Skin epidermis (tissue), 12 donors: Measurements from ENCODE around the gene ULK4.
"Not testable (repeated sequence)": the region's sequence is repeated elsewhere in the genome, so short reads cannot be mapped to it uniquely, and the experiment has no call there.

ENCODE experiments used
- H3K27ac ChIP-seq, 21 experiments: fragments of 200-600 bp; sonication (generic) in 11 of 21; one replicate each; pipeline ENCODE4 v1.5.0; 2020; ENCODE audit warnings: mild to moderate bottlenecking in 3 of 21, inconsistent platforms in 2 of 21, moderate library complexity in 2 of 21
- H3K4me3 ChIP-seq, 7 experiments: fragments of 200-600 bp; sonication (generic) in 2 of 7; one replicate each; pipeline ENCODE4 v1.5.0; 2020; ENCODE audit warnings: inconsistent platforms in 2 of 7, mild to moderate bottlenecking in 2 of 7, moderate library complexity in 1 of 7

ULK4 gene

DNA sequence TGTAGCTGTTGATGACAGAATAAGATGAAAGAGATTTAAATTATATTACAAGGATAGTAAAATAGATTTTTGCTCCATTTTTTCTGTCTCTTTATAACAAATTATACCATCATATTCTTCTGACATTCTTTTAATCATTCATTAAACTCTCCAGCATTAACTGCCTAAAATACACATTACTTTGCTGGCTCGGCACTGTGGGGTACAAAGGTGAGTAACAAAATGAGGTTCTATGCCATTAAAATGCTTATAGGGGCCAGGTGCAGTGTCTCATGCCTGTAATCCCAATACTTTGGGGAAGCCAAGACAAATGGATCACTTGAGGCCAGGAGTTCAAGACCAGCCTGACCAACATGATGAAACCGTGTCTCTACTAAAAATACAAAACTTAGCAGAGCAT is 81.5 kb downstream of the ULK4 start:
- Histone ChIP-seq H3K27ac (no peak overlapping the region), H3K4me3 (no peak overlapping the region)

DNA sequence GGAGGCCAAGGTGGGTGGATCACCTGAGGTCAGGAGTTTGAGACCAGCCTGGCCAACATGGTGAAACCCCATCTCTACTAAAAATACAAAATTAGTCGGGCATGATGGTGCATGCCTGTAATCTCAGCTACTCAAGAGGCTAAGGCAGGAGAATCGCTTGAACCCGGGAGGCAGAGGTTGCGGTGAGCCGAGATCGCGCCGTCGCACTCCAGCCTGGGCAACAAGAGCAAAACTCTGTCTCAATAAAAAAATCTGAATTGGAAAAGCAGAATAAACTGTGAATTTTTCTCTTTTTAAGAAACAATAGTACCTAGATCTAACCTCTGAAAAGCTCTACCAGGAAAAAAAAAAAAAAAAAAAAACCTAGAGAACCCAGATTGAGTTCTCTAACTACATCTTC is 84.2 kb downstream of the ULK4 start:
- not testable (repeated sequence) for H3K27ac ChIP-seq, H3K4me3 ChIP-seq

DNA sequence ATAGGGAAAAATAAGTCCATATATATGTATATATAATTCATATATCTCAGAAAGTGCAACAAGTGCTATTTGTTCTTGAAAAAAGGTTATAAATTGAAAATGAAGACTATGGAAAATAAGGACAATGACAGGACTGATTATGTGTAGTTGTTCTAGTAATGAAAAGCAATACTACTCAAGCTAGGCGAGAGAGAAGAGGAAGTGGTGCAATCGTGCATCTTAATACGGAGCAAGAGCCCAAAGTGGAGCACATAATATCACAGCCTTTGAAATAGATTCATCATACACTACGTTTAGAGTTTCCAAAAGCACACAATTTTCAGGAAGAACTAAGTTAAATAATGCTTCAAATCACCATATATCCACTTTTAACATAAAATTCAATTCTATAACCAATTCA is 87.9 kb downstream of the ULK4 start:
- Histone ChIP-seq H3K27ac (no peak overlapping the region), H3K4me3 (no peak overlapping the region)

DNA sequence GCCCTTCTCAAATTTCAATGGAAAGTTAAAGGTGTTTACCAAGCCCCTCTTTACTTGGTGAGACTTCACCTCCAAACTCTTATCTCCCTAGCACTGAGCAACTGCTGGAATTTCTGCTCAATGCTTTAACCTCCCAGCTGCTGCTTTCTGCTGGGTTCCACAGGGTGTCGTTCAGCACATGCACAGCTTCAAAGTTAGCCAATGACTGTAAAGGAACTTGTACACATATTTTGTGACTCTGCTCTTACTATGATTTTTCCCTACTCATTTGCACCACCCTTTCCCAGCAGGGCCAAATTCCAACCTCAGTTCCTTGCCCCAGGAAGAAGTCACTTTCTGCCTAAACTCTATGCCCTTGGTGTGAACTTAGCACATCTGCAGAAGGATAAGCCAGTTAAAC is 89.7 kb downstream of the ULK4 start:
- H3K27ac ChIP-seq, result no peak overlapping the region
- no peak overlapping the region for H3K4me3 ChIP-seq

DNA sequence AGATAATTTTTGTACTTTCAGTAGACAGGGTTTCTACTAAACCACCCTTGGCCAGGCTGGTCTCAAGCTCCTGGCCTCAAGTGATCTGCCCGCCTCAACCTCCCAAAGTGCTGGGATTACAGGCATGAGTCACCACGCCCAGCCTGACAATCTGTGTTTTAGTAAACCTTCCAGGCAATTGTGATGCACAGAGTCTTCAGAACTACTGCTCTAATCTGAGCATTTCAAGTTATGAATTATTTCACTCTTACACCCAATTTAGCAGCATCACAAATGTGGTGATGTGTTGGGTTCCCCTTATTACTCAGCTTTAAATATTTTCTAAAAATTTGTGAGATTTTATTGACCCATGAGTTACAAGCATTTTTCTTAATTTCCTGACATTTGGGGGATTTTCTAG is 94.4 kb downstream of the ULK4 start:
- Histone ChIP-seq H3K27ac (no peak overlapping the region), H3K4me3 (no peak overlapping the region)

DNA sequence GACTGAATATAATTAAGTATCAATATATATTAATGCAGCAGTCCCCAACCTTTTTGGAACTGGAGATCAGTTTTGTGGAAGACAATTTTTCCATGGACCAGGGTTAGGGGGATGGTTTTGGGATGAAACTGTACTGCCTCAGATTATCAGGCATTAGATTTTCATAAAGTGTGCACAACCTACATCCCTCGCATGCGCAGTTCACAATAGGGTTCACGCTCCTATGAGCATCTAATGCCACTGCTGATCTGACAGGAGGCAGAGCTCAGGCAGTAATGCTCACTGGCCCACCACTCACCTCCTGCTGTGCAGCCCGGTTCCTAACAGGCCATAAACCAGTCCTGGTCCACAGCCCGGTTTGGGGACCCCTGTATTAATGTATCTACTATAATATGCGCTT is 95.6 kb downstream of the ULK4 start:
- Histone ChIP-seq H3K4me3 (no peak overlapping the region), H3K27ac (no peak overlapping the region)

DNA sequence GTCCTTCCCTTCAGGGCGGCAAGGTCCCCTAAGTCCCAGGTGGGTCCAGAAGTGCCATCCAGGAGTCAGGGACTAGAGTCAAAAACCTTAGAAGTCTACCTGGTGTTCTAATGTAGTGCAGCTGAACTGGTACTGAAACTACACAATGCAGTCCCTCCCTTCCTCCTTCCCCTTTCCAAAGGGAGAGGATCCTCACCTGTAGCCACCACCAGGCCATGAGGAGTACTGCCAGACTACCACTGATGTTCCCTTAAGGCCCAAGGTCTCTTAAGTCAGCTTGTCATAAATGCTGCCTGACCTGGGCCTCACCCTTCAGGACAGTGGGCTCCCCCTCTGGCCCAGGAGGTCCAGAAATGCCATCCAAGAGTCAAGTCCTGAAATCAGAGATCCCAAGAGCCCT is 98.9 kb downstream of the ULK4 start:
- Histone ChIP-seq H3K27ac (no peak overlapping the region), H3K4me3 (no peak overlapping the region)

DNA sequence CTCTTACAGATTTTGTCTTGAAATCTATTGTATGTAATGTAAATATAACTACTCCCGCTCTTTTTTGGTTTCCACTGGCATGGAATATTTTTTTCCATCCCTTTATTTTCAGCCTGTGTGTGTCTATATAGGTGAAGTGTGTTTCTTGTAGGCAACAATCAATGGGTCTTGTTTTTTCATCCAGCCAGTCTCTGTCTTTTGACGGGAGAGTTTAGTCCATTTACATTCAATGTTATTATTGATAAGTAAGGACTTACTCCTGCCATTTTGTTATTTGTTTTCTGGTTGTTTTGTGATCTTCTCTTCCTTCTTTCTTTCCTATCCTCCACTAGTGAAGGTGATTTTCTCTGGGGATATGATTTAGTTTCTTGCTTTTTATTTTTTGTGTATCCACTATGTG is 101.4 kb downstream of the ULK4 start:
- not testable (repeated sequence) for H3K4me3 ChIP-seq, H3K27ac ChIP-seq

DNA sequence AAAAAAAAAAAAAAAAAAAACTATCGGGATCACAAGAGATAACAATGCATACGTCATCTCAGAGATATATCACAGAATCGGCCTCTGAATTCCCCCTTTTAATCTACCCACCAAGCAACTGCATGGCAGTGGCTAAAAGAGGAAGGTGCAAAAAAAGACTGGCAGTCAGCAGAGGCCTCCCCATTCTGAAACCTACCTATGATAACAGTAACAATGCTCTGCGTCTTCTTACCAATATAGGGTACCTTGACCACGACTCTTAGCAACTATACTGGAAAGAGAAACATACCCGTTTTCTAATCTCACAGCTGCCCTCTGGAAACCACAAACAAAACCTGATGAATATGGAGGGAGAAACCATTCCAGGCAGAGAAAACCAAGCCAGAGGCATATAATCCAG is 106.9 kb downstream of the ULK4 start:
- Histone ChIP-seq H3K4me3 (no peak overlapping the region), H3K27ac (no peak overlapping the region)

DNA sequence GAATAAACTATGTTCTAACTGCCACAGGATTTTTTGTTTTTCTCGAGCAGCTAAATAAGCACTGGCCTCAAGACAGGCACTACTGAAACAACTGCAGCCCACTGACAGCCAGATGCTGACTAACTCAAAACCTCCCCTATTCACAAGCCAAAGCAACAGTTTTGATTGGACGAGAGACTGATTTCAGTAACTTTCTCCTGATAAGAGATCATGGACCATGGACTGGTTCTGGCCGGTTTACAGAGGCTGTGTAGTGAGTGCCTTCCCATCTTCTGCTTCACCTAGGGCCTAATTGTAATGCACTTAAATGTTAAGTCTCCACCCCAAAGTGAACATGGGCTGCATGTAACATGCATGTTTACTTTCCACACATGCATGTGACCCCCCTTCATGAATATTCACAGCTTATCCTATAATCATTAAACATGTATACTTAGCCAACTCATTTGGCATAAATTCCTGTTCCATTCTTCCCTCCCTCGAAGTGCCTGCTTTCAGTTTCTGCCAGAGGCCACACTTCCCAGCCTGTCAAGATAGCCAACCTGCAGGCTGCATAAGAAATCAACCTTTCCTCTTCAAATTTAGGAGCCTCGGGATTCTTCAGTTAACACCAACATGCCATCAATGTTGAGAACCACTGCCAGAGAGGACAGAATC is 108.2 kb downstream of the ULK4 start:
- Histone ChIP-seq H3K4me3 (no peak overlapping the region), H3K27ac (no peak overlapping the region)

DNA sequence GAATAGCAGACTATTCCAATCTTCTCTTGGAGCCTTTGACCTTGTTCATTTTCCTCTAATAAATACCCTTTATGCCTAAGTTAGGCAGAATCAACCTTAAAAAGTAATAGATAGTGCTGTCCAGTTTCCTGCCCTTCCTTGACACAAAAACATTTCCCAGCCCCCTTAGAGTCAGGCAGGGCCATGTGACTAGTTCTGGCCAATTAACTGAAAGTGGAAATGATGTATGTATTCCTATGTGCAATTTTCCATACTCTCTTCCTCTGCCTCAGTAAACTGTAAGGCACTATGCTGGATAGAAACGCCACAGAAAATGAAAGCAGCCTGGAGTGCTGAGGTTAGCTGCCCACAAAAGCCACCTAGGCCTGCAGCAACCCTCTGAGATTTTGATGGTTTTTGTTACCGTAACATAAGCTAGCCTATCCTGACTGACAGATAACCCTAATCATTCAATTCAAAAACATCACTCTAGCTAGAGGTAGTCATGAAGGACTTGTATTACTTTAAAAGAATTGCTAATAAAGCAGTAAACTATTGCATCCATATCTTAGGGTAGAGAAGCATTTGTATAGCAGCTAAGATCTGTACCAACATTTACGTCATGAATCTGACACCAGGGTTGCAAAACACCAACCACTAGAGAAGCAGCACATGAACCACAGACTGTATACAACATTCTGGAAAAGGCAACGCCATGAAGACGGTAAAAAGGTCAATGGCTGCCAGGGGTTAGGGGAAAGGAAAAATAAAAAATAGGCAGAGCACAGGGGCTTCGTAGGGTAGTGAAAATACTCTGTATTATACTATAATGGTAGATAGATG is 112.9 kb downstream of the ULK4 start:
- no peak overlapping the region for H3K4me3 ChIP-seq

DNA sequence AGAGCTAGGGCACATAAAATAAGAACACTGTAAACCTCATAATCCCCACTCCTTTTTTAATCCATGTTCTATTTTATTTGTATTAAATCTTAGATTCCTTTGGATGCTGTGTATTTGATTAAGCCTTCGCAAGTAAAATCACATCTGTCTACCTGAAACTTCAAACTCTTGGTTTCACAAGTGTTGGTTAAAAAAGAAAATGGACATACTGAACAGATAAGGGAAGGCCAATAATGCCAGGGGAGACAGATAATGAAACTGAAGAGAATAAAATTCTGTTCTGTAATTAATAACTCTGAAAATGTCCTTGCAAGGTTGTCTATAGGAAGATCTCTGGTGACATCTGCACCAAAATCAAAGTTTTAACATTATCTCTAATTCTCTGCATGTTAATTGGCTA is 114.2 kb downstream of the ULK4 start:
- Histone ChIP-seq H3K27ac (no peak overlapping the region), H3K4me3 (no peak overlapping the region)

More for the DNA sequence above, 112.9 kb downstream of the ULK4 start:
- H3K27ac ChIP-seq, result no peak overlapping the region

DNA sequence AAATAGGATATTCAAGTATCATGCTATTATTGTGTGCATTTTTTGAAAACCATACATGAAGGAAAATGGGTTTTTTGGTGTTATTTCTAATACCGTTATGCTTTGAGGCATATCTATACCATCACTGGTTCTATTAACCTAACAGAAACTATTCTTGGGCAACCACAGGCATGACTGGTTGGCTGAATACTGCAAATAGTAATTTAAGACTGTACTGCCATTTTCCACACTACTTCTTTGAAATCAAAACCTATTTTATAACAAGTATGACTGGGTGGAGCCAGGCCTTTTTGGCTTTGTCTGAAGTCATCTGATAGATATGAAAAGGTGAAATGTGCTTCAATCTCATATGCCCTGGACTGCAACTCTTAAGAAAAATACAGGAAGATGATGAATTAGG is 115.1 kb downstream of the ULK4 start:
- peak overlapping the region in 1 of 21 experiments; percentile 9 for H3K27ac ChIP-seq
- H3K4me3 ChIP-seq, result no peak overlapping the region

DNA sequence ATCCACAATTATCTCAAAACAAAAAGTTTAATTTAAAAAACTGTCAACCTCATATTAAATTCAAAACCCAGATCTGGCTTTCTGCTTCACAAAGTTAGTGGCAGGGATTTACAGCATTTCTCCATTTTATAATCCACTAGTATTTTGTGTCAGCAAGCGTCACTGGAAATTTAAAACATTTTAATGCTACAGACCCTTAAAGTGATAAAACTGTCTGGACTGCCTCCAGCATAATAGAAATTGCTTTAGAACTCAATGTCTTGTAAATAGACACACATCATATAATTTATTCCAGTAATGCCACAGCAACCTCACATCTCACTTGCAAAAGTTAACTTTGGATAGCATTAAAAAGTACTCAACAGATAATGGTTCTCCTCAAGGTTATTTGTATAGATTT is 116.1 kb downstream of the ULK4 start:
- Histone ChIP-seq H3K4me3 (no peak overlapping the region), H3K27ac (no peak overlapping the region)

DNA sequence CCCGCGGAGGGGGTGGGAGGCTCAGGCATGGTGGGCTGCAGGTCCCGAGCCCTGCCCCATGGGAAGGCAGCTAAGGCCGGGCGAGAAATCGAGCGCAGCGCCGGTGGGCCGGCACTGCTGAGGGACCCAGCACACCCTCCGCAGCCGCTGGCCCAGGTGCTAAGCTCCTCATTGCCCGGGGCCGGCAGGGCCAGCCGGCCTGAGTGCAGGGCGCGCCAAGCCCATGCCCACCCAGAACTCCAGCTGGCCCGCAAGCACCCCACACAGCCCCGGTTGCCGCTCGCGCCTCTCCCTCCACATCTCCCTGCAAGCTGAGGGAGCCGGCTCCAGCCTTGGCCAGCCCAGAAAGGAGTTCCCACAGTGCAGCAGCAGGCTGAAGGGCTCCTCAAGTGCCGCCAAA is 117.6 kb downstream of the ULK4 start:
- not testable (repeated sequence) for H3K4me3 ChIP-seq, H3K27ac ChIP-seq

DNA sequence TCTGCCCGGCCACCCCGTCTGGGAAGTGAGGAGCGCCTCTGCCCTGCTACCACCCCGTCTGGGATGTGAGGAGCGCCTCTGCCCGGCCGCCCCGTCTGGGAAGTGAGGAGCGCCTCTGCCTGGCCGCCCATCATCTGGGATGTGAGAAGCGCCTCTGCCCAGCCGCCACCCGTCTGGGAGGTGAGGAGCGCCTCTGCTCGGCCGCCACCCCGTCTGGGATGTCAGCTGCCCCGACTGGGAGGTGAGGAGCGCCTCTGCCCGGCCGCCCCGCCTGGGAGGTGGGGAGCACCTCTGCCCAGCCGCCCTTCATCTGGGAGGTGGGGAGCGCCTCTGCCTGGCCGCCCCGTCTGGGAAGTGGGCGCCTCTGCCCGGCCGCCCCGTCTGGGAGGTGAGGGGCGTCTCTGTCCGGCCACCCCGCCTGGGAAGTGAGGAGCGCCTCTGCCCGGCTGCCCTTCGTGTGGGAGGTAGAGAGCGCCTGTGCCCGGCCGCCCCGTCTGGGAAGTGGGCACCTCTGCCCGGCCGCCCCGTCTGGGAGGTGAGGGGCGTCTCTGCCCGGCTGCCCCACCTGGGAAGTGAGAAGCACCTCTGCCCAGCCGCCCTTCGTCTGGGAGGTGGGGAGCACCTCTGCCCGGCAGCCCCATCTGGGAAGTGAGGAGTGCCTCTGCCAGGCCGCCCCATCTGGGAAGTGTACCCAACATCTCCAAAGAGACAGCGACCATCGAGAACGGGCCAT is 120.8 kb downstream of the ULK4 start:
- H3K27ac ChIP-seq, H3K4me3 ChIP-seq: not testable (repeated sequence)

DNA sequence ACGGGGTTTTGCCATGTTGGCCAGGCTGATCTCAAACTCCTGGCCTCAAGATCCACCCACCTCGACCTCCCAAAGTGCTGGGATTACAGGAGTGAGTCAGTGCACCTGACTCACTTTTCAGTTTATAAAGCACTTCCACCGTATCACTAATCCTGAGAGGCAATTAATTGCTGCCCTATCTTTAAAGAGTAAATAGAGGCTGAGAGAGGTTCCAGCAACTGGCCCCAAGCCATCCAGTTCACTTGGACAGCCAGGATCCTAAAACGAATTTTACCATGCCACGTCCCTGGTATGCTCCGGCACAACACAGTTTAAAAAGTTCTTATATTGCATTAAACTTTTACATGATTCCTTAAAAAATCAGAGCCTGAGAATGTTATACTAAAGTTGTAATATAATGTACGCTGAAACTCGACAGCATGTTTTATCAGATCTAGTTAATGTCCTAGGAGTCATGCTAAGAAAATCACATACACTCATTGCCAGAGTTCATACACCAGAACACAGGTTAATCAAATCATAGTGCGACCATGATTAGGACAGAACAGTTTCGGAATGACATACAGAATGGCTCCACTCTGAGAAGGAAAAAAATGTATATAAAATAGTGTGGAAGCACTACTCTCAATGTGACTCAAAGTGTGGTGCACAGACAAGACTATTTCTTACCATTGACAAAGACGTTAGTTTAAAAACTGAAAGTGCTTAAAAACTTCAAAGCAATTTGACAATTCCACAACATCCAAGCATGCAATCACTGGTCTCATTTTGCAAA is 125.4 kb downstream of the ULK4 start:
- Histone ChIP-seq H3K4me3 (no peak overlapping the region), H3K27ac (no peak overlapping the region)

DNA sequence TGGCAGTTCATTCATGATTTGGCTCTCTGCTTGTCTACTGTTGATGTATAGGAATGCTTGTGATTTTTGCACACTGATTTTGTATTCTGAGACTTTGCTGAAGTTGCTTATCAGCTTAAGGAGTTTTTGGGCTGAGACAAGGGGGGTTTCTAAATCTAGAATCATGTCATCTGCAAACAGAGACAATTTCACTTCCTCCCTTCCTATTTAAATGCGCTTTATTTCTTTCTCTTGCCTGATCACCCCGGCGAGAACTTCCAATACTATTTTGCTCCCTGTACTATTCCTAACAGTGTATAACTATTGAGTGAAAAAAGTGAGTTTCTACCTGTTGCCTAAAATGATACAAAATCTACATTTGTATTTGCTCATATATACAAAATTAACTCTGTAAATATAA is 128.3 kb downstream of the ULK4 start:
- H3K27ac ChIP-seq, result no peak overlapping the region
- no peak overlapping the region for H3K4me3 ChIP-seq

DNA sequence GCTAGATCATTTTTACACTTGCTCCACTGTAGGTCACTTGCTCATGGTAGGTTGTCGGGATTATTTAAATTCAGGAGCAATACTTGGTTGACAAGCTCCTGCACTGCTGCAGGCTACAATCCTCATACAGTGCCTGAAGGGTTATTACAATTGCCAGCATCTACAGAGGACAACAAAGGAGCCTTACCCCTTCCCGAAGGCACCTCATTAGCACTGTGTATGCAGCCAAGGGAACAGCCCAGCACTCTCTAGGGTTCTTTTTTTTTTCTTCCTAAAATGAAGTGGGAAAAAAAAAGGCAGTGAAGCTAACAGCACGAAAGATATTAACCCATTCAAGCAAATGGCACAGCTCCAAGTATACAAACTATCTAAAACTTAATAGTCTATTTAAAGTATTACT is 142.7 kb downstream of the ULK4 start:
- Histone ChIP-seq H3K4me3 (no peak overlapping the region), H3K27ac (no peak overlapping the region)

DNA sequence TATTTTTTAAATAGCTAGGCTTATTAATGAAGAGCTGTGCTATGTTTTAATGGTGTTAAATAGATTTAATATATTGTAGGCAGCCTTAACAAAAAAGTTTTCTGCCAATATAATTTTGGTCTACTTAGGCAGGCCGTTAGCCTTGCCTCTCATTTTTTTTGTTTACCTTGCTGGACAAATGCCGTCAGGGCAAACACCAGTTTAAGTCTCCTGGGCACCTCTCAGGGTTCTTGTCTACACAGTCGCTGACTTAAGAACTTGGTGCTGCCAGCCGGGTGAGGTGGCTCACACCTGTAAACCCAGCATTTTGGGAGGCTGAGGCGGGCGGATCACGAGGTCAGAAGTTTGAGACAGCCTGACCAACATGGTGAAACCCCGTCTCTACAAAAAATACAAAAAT is 153.3 kb downstream of the ULK4 start:
- Histone ChIP-seq H3K4me3 (no peak overlapping the region), H3K27ac (no peak overlapping the region)
